HL-60 (cell line): ENCODE results near the gene GPR45.
"Not testable (repeated sequence)": the region's sequence is repeated elsewhere in the genome, so short reads cannot be mapped to it uniquely, and the experiment has no call there.

ENCODE experiments used
- DNase-seq, 2 experiments: peaks; one replicate each; pipeline ENCODE4 v3.0.0-alpha.2; 2010 to 2020; ENCODE audit warnings: low read depth in 1 of 2, low spot score in 1 of 2
- H3K27ac ChIP-seq: fragments of 250-450 bp; sonication (Bioruptor Pico); replicated peaks from 2 replicates; pipeline ENCODE4 v1.5.1; 2020; ENCODE audit warnings: mild to moderate bottlenecking, moderate library complexity
- H3K27me3 ChIP-seq: fragments of 250-450 bp; sonication (Bioruptor Pico); 2 replicates; pipeline ENCODE4 v1.5.1; 2021; ENCODE audit warnings: mild to moderate bottlenecking, moderate library complexity; ENCODE audit not compliant: insufficient read depth, poor library complexity, severe bottlenecking
- H3K4me3 ChIP-seq: replicated peaks from 2 replicates; pipeline ENCODE4 v1.5.1; 2011; ENCODE audit warnings: mild to moderate bottlenecking, control low read depth, low read length; ENCODE audit not compliant: insufficient read depth
- GABPA ChIP-seq: IDR thresholded peaks from 2 replicates; pipeline ENCODE4 v1.6.1; 2012; ENCODE audit warnings: low read depth
- POLR2AphosphoS5 ChIP-seq: IDR thresholded peaks from 2 replicates; pipeline ENCODE4 v1.6.1; 2012; ENCODE audit warnings: low read depth
- SPI1 ChIP-seq: IDR thresholded peaks from 2 replicates; pipeline ENCODE4 v1.6.1; 2012; ENCODE audit warnings: low read depth, mild to moderate bottlenecking, borderline replicate concordance
- TF ChIP-seq, protein P1 (sequence below): IDR thresholded peaks from 2 replicates; pipeline ENCODE4 v1.6.1; 2012; ENCODE audit warnings: low read depth; ENCODE audit not compliant: insufficient replicate concordance
- TF ChIP-seq, protein P2 (sequence below): IDR thresholded peaks from one replicate; pipeline ENCODE4 v1.5.1; 2011; ENCODE audit warnings: low read length, control low read depth, inconsistent platforms; ENCODE audit not compliant: insufficient read depth

The GPR45 gene

DNA sequence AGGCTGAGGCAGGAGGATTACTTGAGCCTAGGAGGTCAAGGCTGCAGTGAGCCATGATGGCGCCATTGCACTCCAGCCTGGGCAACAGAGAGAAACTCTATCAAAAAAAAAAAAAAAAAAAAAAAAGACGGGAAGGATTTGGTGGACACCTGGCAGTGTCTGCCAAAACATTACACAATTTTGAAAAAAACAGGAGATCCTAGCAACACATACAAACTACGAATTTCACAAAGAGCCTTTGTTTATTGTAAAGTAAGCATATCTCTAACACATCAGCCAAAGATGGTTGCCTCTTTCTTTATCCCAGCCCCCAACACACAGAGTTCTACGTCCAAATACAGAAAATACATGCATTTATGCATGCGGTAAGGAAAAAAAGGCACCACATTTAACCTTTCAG lies 7.6 kb downstream of the GPR45 start:
- no peak overlapping the region for H3K27ac ChIP-seq
- no peak for TF ChIP-seq GABPA
- TF ChIP-seq, protein P1, sequence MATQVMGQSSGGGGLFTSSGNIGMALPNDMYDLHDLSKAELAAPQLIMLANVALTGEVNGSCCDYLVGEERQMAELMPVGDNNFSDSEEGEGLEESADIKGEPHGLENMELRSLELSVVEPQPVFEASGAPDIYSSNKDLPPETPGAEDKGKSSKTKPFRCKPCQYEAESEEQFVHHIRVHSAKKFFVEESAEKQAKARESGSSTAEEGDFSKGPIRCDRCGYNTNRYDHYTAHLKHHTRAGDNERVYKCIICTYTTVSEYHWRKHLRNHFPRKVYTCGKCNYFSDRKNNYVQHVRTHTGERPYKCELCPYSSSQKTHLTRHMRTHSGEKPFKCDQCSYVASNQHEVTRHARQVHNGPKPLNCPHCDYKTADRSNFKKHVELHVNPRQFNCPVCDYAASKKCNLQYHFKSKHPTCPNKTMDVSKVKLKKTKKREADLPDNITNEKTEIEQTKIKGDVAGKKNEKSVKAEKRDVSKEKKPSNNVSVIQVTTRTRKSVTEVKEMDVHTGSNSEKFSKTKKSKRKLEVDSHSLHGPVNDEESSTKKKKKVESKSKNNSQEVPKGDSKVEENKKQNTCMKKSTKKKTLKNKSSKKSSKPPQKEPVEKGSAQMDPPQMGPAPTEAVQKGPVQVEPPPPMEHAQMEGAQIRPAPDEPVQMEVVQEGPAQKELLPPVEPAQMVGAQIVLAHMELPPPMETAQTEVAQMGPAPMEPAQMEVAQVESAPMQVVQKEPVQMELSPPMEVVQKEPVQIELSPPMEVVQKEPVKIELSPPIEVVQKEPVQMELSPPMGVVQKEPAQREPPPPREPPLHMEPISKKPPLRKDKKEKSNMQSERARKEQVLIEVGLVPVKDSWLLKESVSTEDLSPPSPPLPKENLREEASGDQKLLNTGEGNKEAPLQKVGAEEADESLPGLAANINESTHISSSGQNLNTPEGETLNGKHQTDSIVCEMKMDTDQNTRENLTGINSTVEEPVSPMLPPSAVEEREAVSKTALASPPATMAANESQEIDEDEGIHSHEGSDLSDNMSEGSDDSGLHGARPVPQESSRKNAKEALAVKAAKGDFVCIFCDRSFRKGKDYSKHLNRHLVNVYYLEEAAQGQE: no peak
- TF ChIP-seq POLR2AphosphoS5: no peak
- TF ChIP-seq, protein P2, sequence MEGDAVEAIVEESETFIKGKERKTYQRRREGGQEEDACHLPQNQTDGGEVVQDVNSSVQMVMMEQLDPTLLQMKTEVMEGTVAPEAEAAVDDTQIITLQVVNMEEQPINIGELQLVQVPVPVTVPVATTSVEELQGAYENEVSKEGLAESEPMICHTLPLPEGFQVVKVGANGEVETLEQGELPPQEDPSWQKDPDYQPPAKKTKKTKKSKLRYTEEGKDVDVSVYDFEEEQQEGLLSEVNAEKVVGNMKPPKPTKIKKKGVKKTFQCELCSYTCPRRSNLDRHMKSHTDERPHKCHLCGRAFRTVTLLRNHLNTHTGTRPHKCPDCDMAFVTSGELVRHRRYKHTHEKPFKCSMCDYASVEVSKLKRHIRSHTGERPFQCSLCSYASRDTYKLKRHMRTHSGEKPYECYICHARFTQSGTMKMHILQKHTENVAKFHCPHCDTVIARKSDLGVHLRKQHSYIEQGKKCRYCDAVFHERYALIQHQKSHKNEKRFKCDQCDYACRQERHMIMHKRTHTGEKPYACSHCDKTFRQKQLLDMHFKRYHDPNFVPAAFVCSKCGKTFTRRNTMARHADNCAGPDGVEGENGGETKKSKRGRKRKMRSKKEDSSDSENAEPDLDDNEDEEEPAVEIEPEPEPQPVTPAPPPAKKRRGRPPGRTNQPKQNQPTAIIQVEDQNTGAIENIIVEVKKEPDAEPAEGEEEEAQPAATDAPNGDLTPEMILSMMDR: no peak

DNA sequence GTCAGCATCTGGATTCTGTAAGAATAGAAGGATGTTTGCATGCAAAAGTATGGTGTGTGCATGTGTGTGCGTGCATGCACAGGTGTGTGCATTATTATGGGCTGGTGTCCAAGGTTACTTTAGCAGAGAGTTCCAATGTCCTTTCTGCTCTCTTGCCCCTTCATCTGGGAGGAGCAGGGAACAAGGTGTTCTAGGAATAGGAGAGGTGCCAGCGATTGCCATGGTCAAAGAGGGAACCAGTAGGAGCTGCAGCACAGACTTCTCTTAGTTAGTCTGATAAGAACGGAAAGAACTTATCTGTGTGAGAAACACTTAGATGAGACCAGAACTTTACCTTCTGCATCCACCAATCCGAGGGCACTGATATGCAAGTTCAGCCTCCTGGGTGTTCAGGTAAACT lies 8.3 kb downstream of the GPR45 start:
- TF ChIP-seq SPI1 (no peak), POLR2AphosphoS5 (no peak), GABPA (no peak)
- TF ChIP-seq, protein P1: no peak
- H3K27ac ChIP-seq: no peak overlapping the region
- DNase-seq: no peak
- H3K4me3 ChIP-seq: no peak overlapping the region
- no peaks in the 10 kb centered on the region for H3K27me3 ChIP-seq

More for the DNA sequence above, 7.6 kb downstream of the GPR45 start:
- DNase-seq: no peak
- no peaks in the 10 kb centered on the region for H3K27me3 ChIP-seq
- H3K4me3 ChIP-seq: no peak overlapping the region

GRCh38 chr2:105251016-105251648 lies 9.6 kb downstream of the GPR45 start:
- DNase-seq, H3K27me3 ChIP-seq, H3K27ac ChIP-seq, H3K4me3 ChIP-seq: not testable (repeated sequence)

DNA sequence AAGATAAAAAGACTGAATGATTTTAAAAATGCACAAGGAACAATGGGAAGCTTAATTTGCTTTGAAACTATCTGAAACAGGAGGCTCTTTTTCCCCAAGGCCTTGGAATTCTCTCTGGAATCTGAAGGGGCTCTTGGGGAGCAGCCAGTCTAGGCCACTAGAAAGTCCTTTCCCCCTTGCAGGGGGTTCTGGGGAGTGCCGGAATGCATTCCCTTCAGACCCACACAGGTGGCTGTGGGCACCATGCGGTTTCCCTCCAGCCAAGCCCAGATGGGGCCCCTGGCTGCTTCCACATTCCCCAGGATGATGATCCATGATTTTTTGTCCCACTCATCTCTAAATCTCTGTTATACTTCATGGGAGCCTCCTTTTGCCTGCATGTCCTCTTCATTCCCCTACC lies 10.7 kb downstream of the GPR45 start:
- Histone ChIP-seq H3K4me3 (no peak overlapping the region), H3K27me3 (no peaks in the 10 kb centered on the region), H3K27ac (no peak overlapping the region)
- TF ChIP-seq, protein P1: no peak
- no peak for TF ChIP-seq SPI1
- no peak for TF ChIP-seq GABPA
- no peak for TF ChIP-seq POLR2AphosphoS5
- TF ChIP-seq, protein P2: no peak
- DNase-seq: no peak
